Measurements from ENCODE around the gene PRKCE. TPM values are rescaled to one million over a fixed set of nuclear protein-coding genes. Genes with fewer than 3 reads are reported as not detected.

The PRKCE gene
- total and polyA plus RNA-seq, 2 donors (not counting 1 experiment from before 2014, with no cell fraction given), result 14.1 to 19.0 TPM

DNA sequence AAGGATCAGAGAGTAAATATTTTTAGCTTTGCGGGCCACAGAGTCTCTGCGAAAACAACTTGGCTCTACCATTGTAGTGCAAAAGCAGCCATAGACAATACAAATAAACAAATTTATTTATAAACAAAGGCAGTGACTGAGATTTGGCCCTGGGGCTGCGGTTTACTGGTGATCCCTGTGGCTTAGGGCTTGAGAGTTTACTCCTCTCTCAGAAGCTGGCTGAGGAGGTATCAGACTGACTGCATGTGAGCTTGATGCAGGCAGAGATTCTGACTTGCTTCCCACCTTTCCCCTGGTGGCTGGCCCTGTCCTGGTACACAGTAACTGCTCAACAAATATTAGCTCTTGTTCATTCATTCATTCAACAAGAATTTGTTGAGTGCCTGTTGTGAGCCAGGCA is 81.5 kb downstream of the PRKCE start:
- H3K4me1 ChIP-seq (ENCODE audit: control insufficient read depth, extremely low read depth, insufficient read depth, low read length), result no peaks in the 10 kb centered on the region
- DNase-seq (ENCODE audit: low read depth in 2 of 2), result no peak
- H2AFZ ChIP-seq (ENCODE audit: low read length), result no peak overlapping the region
- TF ChIP-seq, protein P1, sequence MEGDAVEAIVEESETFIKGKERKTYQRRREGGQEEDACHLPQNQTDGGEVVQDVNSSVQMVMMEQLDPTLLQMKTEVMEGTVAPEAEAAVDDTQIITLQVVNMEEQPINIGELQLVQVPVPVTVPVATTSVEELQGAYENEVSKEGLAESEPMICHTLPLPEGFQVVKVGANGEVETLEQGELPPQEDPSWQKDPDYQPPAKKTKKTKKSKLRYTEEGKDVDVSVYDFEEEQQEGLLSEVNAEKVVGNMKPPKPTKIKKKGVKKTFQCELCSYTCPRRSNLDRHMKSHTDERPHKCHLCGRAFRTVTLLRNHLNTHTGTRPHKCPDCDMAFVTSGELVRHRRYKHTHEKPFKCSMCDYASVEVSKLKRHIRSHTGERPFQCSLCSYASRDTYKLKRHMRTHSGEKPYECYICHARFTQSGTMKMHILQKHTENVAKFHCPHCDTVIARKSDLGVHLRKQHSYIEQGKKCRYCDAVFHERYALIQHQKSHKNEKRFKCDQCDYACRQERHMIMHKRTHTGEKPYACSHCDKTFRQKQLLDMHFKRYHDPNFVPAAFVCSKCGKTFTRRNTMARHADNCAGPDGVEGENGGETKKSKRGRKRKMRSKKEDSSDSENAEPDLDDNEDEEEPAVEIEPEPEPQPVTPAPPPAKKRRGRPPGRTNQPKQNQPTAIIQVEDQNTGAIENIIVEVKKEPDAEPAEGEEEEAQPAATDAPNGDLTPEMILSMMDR (conservative IDR thresholded peaks at IDR 0.05 in 1 of 2, IDR thresholded peaks at IDR 0.05 in 1 of 2; ENCODE audit: low read depth in 1 of 2, low read length in 2 of 2), result no peak
- TF ChIP-seq EZH2 (IDR thresholded peaks at IDR 0.05; ENCODE audit: low read length, missing control alignments), result no peak
- no peak overlapping the region for H3K9ac ChIP-seq (ENCODE audit: insufficient read depth, low read length)
- no peak overlapping the region for H3K27ac ChIP-seq (ENCODE audit: insufficient read depth, low read length)
- H3K4me2 ChIP-seq (ENCODE audit: extremely low read depth, insufficient read depth, low read length), result no peak overlapping the region
- H4K20me1 ChIP-seq (ENCODE audit: control insufficient read depth, extremely low read depth, insufficient read depth, low read length), result no peaks in the 10 kb centered on the region
- H3K4me3 ChIP-seq (replicated peaks in 1 of 4; ENCODE audit: control extremely low read depth in 1 of 4, insufficient read depth in 1 of 4, low read depth in 3 of 4, low read length in 4 of 4), result no peak overlapping the region
- no peaks in the 10 kb centered on the region for H3K36me3 ChIP-seq (ENCODE audit: control insufficient read depth, insufficient read depth, low read length)
- H3K27me3 ChIP-seq (ENCODE audit: control insufficient read depth, insufficient read depth, low read length), result no peaks in the 10 kb centered on the region
- H3K79me2 ChIP-seq (ENCODE audit: control insufficient read depth, insufficient read depth, low read length), result no peaks in the 10 kb centered on the region
- H3K9me3 ChIP-seq (ENCODE audit: control insufficient read depth, insufficient read depth, low read depth, low read length), result no peaks in the 10 kb centered on the region

DNA sequence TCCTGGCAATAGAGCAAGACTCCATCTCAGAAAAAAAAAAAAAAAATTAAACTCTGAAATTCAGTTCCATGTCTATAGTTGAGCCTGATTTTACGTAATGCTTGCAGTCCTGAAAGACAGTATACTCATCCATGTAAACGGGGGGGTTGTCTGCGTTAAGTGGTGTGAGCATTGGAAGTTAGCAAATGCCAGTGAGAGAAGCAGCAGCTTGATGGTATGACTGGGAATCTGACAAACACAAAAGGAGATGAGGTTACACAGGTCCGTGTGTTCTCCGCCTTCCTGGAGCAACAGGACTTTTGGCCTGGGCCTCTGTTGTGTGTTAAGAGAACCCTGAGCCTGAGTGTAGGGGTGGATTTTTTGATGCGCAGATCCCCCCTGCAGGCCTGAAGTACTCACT is 82.9 kb downstream of the PRKCE start:
- no peak overlapping the region for H3K4me2 ChIP-seq (ENCODE audit: extremely low read depth, insufficient read depth, low read length)
- no peak for TF ChIP-seq EZH2 (IDR thresholded peaks at IDR 0.05; ENCODE audit: low read length, missing control alignments)
- TF ChIP-seq, protein P1 (conservative IDR thresholded peaks at IDR 0.05 in 1 of 2, IDR thresholded peaks at IDR 0.05 in 1 of 2; ENCODE audit: low read depth in 1 of 2, low read length in 2 of 2), result no peak
- H3K9me3 ChIP-seq (ENCODE audit: control insufficient read depth, insufficient read depth, low read depth, low read length), result no peaks in the 10 kb centered on the region
- no peaks in the 10 kb centered on the region for H3K79me2 ChIP-seq (ENCODE audit: control insufficient read depth, insufficient read depth, low read length)
- H3K4me1 ChIP-seq (ENCODE audit: control insufficient read depth, extremely low read depth, insufficient read depth, low read length), result no peaks in the 10 kb centered on the region
- no peak overlapping the region for H3K4me3 ChIP-seq (replicated peaks in 1 of 4; ENCODE audit: control extremely low read depth in 1 of 4, insufficient read depth in 1 of 4, low read depth in 3 of 4, low read length in 4 of 4)
- no peaks in the 10 kb centered on the region for H3K36me3 ChIP-seq (ENCODE audit: control insufficient read depth, insufficient read depth, low read length)
- no peaks in the 10 kb centered on the region for H3K27me3 ChIP-seq (ENCODE audit: control insufficient read depth, insufficient read depth, low read length)
- H3K27ac ChIP-seq (ENCODE audit: insufficient read depth, low read length), result no peak overlapping the region
- no peak overlapping the region for H2AFZ ChIP-seq (ENCODE audit: low read length)
- no peak overlapping the region for H3K9ac ChIP-seq (ENCODE audit: insufficient read depth, low read length)
- DNase-seq (ENCODE audit: low read depth in 2 of 2), result no peak
- H4K20me1 ChIP-seq (ENCODE audit: control insufficient read depth, extremely low read depth, insufficient read depth, low read length), result no peaks in the 10 kb centered on the region

DNA sequence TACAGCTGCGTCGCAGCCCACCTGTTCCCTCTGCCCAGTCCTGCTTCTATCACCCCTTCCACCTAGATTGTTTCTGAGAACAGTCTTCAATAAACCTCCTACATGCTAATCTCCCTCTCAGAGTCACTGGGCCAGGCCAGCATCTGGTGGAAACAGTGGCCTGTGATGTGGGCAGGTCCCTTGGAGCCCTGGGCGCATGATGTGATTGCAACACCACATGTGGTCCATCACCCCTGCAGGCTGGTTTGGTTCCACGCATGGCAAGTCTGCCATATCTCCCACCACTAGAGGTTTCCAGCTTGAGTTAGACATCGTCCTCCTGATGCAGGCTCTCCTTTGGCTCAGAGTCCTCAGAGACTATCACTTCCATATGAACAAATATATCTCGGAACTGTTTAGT is 83.5 kb downstream of the PRKCE start:
- no peaks in the 10 kb centered on the region for H3K79me2 ChIP-seq (ENCODE audit: control insufficient read depth, insufficient read depth, low read length)
- no peaks in the 10 kb centered on the region for H3K9me3 ChIP-seq (ENCODE audit: control insufficient read depth, insufficient read depth, low read depth, low read length)
- no peak overlapping the region for H3K4me2 ChIP-seq (ENCODE audit: extremely low read depth, insufficient read depth, low read length)

More for the DNA sequence above, 83.5 kb downstream of the PRKCE start:
- H3K27me3 ChIP-seq (ENCODE audit: control insufficient read depth, insufficient read depth, low read length), result no peaks in the 10 kb centered on the region
- TF ChIP-seq EZH2 (IDR thresholded peaks at IDR 0.05; ENCODE audit: low read length, missing control alignments), result no peak
- TF ChIP-seq, protein P1 (conservative IDR thresholded peaks at IDR 0.05 in 1 of 2, IDR thresholded peaks at IDR 0.05 in 1 of 2; ENCODE audit: low read depth in 1 of 2, low read length in 2 of 2), result no peak
- H3K4me3 ChIP-seq (replicated peaks in 1 of 4; ENCODE audit: control extremely low read depth in 1 of 4, insufficient read depth in 1 of 4, low read depth in 3 of 4, low read length in 4 of 4), result no peak overlapping the region
- H4K20me1 ChIP-seq (ENCODE audit: control insufficient read depth, extremely low read depth, insufficient read depth, low read length), result peaks cover 2% of the 10 kb centered on the region
- no peak overlapping the region for H2AFZ ChIP-seq (ENCODE audit: low read length)
- DNase-seq (ENCODE audit: low read depth in 2 of 2), result no peak
- H3K36me3 ChIP-seq (ENCODE audit: control insufficient read depth, insufficient read depth, low read length), result no peaks in the 10 kb centered on the region
- no peak overlapping the region for H3K9ac ChIP-seq (ENCODE audit: insufficient read depth, low read length)
- H3K4me1 ChIP-seq (ENCODE audit: control insufficient read depth, extremely low read depth, insufficient read depth, low read length), result no peaks in the 10 kb centered on the region
- H3K27ac ChIP-seq (ENCODE audit: insufficient read depth, low read length), result no peak overlapping the region

All from fibroblast of lung (primary cell).